Measurements from ENCODE around the gene CSTF1.
"Not testable (repeated sequence)": the region's sequence is repeated elsewhere in the genome, so short reads cannot be mapped to it uniquely, and the experiment has no call there.

The CSTF1 gene

GRCh38 chr20:56371977-56372376, 20.5 kb upstream of the CSTF1 start:
- DNase-seq = no peak

GRCh38 chr20:56372850-56373249, 19.6 kb upstream of the CSTF1 start:
- no peak for DNase-seq

- DNase-seq = peak; percentile 25 to 42
These were observed 18.5 kb upstream of the CSTF1 start for GRCh38 chr20:56373942-56374341.

- DNase-seq = no peak
These were observed 16.1 kb upstream of the CSTF1 start for GRCh38 chr20:56376331-56376730.

- DNase-seq = no peak
These were observed 14.1 kb upstream of the CSTF1 start for GRCh38 chr20:56378386-56378785.

GRCh38 chr20:56380375-56380774, 12.1 kb upstream of the CSTF1 start:
- DNase-seq = no peak

- DNase-seq = no peak
These were observed 10.9 kb upstream of the CSTF1 start for GRCh38 chr20:56381501-56381900.

- DNase-seq = no peak
These were observed 9.7 kb upstream of the CSTF1 start for GRCh38 chr20:56382696-56383095.

- no peak for DNase-seq
These were observed 9.1 kb upstream of the CSTF1 start for GRCh38 chr20:56383334-56383733.

- DNase-seq = no peak
These were observed 7.3 kb upstream of the CSTF1 start for GRCh38 chr20:56385130-56385529.

- no peak for DNase-seq
These were observed 6.2 kb upstream of the CSTF1 start for GRCh38 chr20:56386219-56386618.

GRCh38 chr20:56388882-56389281, 3.6 kb upstream of the CSTF1 start:
- no peak for DNase-seq

GRCh38 chr20:56389807-56390206, 2.6 kb upstream of the CSTF1 start:
- DNase-seq = no peak

GRCh38 chr20:56390396-56390795, 2.0 kb upstream of the CSTF1 start:
- not testable (repeated sequence) for DNase-seq

GRCh38 chr20:56391037-56391436, 1.4 kb upstream of the CSTF1 start:
- no peak for DNase-seq

GRCh38 chr20:56391596-56392131, 781 bp upstream of the CSTF1 start:
- DNase-seq = no peak

GRCh38 chr20:56392881-56393482, 537 bp downstream of the CSTF1 start:
- peak in 1 of 2 donors; percentile 58 for DNase-seq

- DNase-seq = no peak
These were observed 1.2 kb downstream of the CSTF1 start for GRCh38 chr20:56393653-56394052.

- DNase-seq = no peak
These were observed 2.7 kb downstream of the CSTF1 start for GRCh38 chr20:56395166-56395565.

- peak; percentile 67 to 82 for DNase-seq
These were observed 7.7 kb downstream of the CSTF1 start for GRCh38 chr20:56400001-56400640.

GRCh38 chr20:56403465-56403864, 11.0 kb downstream of the CSTF1 start:
- DNase-seq = no peak

GRCh38 chr20:56405356-56405755, 12.9 kb downstream of the CSTF1 start:
- DNase-seq = not testable (repeated sequence)

GRCh38 chr20:56406910-56407309, 14.5 kb downstream of the CSTF1 start:
- DNase-seq = no peak

GRCh38 chr20:56409521-56409920, 17.1 kb downstream of the CSTF1 start:
- DNase-seq = peak in 1 of 2 donors; percentile 29

GRCh38 chr20:56409956-56410355, 17.5 kb downstream of the CSTF1 start:
- DNase-seq = no peak
